ENCODE results near the gene CIAPIN1. TPM values are rescaled to one million over a fixed set of nuclear protein-coding genes. Genes with fewer than 3 reads are reported as not detected.

CIAPIN1 gene
- total RNA-seq, 4 donors from 2014 or later: 37.7 to 65.5 (median 46.2) TPM

DNA sequence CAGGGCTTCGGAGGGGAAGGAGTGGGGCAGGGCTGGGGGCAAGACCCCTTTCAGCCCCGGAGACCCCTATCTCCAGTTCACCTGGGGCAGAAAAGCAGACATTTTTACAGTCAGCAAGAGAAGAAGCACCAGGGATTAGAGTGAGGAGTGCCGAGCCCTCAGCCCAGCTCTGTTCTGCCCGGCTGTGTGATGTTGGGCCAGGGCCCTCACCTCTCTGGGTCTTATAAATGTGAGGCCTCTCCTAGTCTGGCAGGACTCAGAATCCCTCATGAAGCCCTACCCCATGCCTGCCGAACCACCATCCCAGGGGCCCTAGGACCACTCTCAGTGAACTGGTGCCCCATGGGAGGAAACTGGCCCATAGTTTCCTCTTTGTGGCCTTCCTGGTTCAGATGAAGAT is 62.1 kb downstream of the CIAPIN1 start:
- no peak for DNase-seq
- Histone ChIP-seq H3K9me3 (no peaks in the 10 kb centered on the region), H3K27ac (no peak overlapping the region), H3K27me3 (no peaks in the 10 kb centered on the region), H3K36me3 (no peaks in the 10 kb centered on the region), H3K4me3 (no peak overlapping the region), H3K4me1 (peaks cover 0 to 15% (median 10%) of the 10 kb centered on the region in 4 donors)
- TF ChIP-seq, protein P1, sequence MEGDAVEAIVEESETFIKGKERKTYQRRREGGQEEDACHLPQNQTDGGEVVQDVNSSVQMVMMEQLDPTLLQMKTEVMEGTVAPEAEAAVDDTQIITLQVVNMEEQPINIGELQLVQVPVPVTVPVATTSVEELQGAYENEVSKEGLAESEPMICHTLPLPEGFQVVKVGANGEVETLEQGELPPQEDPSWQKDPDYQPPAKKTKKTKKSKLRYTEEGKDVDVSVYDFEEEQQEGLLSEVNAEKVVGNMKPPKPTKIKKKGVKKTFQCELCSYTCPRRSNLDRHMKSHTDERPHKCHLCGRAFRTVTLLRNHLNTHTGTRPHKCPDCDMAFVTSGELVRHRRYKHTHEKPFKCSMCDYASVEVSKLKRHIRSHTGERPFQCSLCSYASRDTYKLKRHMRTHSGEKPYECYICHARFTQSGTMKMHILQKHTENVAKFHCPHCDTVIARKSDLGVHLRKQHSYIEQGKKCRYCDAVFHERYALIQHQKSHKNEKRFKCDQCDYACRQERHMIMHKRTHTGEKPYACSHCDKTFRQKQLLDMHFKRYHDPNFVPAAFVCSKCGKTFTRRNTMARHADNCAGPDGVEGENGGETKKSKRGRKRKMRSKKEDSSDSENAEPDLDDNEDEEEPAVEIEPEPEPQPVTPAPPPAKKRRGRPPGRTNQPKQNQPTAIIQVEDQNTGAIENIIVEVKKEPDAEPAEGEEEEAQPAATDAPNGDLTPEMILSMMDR (IDR thresholded peaks at IDR 0.05): no peak
- TF ChIP-seq POLR2A (IDR thresholded peaks at IDR 0.05): no peak

DNA sequence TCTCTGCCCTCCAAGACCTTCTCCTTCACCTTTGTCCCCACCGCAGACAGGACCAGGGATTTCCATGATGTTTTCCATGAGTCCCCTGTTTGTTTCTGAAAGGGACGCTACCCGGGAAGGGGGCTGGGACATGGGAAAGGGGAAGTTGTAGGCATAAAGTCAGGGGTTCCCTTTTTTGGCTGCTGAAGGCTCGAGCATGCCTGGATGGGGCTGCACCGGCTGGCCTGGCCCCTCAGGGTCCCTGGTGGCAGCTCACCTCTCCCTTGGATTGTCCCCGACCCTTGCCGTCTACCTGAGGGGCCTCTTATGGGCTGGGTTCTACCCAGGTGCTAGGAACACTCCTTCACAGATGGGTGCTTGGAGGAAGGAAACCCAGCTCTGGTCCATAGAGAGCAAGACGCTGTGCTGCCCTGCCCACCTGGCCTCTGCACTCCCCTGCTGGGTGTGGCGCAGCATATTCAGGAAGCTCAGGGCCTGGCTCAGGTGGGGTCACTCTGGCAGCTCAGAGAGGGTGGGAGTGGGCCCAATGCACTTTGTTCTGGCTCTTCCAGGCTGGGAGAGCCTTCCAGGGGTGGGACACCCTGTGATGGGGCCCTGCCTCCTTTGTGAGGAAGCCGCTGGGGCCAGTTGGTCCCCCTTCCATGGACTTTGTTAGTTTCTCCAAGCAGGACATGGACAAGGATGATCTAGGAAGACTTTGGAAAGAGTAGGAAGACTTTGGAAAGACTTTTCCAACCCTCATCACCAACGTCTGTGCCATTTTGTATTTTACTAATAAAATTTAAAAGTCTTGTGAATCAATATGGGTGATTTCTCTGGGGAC is 62.7 kb downstream of the CIAPIN1 start:
- Histone ChIP-seq H3K27ac (peak overlapping the region in 2 of 4 donors; percentile 13 to 35), H3K27me3 (no peaks in the 10 kb centered on the region), H3K36me3 (no peaks in the 10 kb centered on the region), H3K4me1 (peaks cover 0 to 15% (median 10%) of the 10 kb centered on the region in 4 donors), H3K9me3 (no peaks in the 10 kb centered on the region), H3K4me3 (no peak overlapping the region)
- peak; percentile 37 to 69 (median 62) for DNase-seq
- no peak for TF ChIP-seq POLR2A (IDR thresholded peaks at IDR 0.05)
- TF ChIP-seq, protein P1 (IDR thresholded peaks at IDR 0.05): no peak

DNA sequence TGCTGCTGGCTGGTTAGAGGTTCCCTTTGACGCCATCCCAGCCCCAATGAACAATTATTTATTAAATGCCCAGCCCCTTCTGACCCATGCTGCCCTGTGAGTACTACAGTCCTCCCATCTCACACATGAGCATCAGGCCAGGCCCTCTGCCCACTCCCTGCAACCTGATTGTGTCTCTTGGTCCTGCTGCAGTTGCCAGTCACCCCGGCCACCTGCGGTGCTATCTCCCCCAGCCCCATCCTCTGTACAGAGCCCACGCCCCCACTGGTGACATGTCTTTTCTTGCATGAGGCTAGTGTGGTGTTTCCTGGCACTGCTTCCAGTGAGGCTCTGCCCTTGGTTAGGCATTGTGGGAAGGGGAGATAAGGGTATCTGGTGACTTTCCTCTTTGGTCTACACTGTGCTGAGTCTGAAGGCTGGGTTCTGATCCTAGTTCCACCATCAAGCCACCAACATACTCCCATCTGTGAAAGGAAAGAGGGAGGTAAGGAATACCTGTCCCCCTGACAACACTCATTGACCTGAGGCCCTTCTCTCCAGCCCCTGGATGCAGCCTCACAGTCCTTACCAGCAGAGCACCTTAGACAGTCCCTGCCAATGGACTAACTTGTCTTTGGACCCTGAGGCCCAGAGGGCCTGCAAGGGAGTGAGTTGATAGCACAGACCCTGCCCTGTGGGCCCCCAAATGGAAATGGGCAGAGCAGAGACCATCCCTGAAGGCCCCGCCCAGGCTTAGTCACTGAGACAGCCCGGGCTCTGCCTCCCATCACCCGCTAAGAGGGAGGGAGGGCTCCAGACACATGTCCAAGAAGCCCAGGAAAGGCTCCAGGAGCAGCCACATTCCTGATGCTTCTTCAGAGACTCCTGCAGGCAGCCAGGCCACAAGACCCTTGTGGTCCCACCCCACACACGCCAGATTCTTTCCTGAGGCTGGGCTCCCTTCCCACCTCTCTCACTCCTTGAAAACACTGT is 63.6 kb downstream of the CIAPIN1 start:
- H3K4me1 ChIP-seq: peaks cover 0 to 15% (median 10%) of the 10 kb centered on the region in 4 donors
- peak overlapping the region in 2 of 4 donors; percentile 13 to 35 for H3K27ac ChIP-seq
- no peaks in the 10 kb centered on the region for H3K36me3 ChIP-seq
- H3K4me3 ChIP-seq: no peak overlapping the region
- H3K9me3 ChIP-seq: no peaks in the 10 kb centered on the region
- no peaks in the 10 kb centered on the region for H3K27me3 ChIP-seq
- peak in 1 of 3 donors; percentile 21 for DNase-seq
- TF ChIP-seq, protein P1 (IDR thresholded peaks at IDR 0.05): no peak
- TF ChIP-seq POLR2A (IDR thresholded peaks at IDR 0.05): no peak

DNA sequence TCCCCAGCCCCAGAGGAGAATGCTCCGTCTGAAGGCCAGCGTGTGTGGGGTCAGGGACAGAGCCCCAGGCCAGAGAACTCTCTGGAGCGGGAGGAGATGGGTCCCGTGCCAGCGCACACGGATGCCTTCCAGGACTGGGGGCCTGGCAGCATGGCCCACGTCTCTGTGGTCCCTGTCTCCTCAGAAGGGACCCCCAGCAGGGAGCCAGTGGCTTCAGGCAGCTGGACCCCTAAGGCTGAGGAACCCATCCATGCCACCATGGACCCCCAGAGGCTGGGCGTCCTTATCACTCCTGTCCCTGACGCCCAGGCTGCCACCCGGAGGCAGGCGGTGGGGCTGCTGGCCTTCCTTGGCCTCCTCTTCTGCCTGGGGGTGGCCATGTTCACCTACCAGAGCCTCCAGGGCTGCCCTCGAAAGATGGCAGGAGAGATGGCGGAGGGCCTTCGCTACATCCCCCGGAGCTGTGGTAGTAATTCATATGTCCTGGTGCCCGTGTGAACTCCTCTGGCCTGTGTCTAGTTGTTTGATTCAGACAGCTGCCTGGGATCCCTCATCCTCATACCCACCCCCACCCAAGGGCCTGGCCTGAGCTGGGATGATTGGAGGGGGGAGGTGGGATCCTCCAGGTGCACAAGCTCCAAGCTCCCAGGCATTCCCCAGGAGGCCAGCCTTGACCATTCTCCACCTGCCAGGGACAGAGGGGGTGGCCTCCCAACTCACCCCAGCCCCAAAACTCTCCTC is 64.5 kb downstream of the CIAPIN1 start:
- no peak for DNase-seq
- Histone ChIP-seq H3K4me1 (peaks cover 4 to 15% (median 10%) of the 10 kb centered on the region in 4 donors), H3K9me3 (no peaks in the 10 kb centered on the region), H3K27me3 (no peaks in the 10 kb centered on the region), H3K36me3 (no peaks in the 10 kb centered on the region), H3K27ac (no peak overlapping the region), H3K4me3 (no peak overlapping the region)
- TF ChIP-seq POLR2A (IDR thresholded peaks at IDR 0.05): no peak
- TF ChIP-seq, protein P1 (IDR thresholded peaks at IDR 0.05): no peak
